H1 (cell line): ENCODE measurements around the gene TTBK1. TPM values are rescaled to one million over a fixed set of nuclear protein-coding genes. Genes with fewer than 3 reads are reported as not detected.

Source experiments
- CEBPB ChIP-seq: IDR thresholded peaks from 2 replicates; pipeline ENCODE4 v1.6.1; 2012; ENCODE audit warnings: low read depth, low read length
- CHD1 ChIP-seq: IDR thresholded peaks from 2 replicates; pipeline ENCODE4 v1.6.1; 2012; ENCODE audit warnings: low read depth, low read length, improper control_type of control experiment
- EP300 ChIP-seq, 2 experiments: IDR thresholded peaks; 1 replicate in 1 of 2; 2 replicates in 1 of 2; pipeline ENCODE4 v1.6.1; 2011 to 2012; ENCODE audit warnings: low read depth in 2 of 2, low read length in 2 of 2, mild to moderate bottlenecking in 2 of 2, borderline replicate concordance in 1 of 2, inconsistent platforms in 1 of 2, moderate library complexity in 1 of 2
- HDAC6 ChIP-seq: IDR thresholded peaks from one replicate; pipeline ENCODE4 v1.7.1; 2012; ENCODE audit warnings: low read depth, mild to moderate bottlenecking, inconsistent platforms, low read length, moderate library complexity
- PHF8 ChIP-seq: fragments of 200-600 bp; sonication (generic); conservative IDR thresholded peaks from 2 replicates; pipeline ENCODE4 v1.7.1; 2012; ENCODE audit warnings: low read depth, mild to moderate bottlenecking, inconsistent platforms, low read length, moderate library complexity
- RNF2 ChIP-seq: fragments of 200-900, 300-1000 bp; sonication (generic); IDR thresholded peaks from 2 replicates; pipeline ENCODE4 v1.7.1; 2016; ENCODE audit warnings: borderline replicate concordance, low read depth, mild to moderate bottlenecking, antibody characterized with exemption, low read length; ENCODE audit not compliant: poor library complexity, severe bottlenecking; ENCODE audit errors: missing control alignments
- SP2 ChIP-seq: IDR thresholded peaks from 2 replicates; pipeline ENCODE4 v1.6.1; 2012; ENCODE audit warnings: mild to moderate bottlenecking, low read length, inconsistent platforms
- polyA plus RNA-seq, 7 experiments: library from polyadenylated mRNA; depleted of rRNA in 3 of 7; stranded (reverse) in 5 of 7; unstranded in 2 of 7; fragments of >200 nt in 5 of 7; fragments of 200-250 nt in 2 of 7; gene quantifications; 1 replicate in 5 of 7; 2 replicates in 1 of 7; 4 replicates in 1 of 7; pipeline versions ENCODE4 v1.2.1 to v1.2.3, GENCODE V29; 2011 to 2013; ENCODE audit warnings: missing spikeins in 2 of 7, mixed read lengths in 2 of 7
- total RNA-seq: library from RNA; stranded (reverse); fragmentation: NEBNext Ultra II Directional; extraction: Animal tissue kit (Norgen Biotek cat#: 25700); gene quantifications from 2 replicates; pipeline ENCODE4 v1.2.1, GENCODE V29; 2021
- TF ChIP-seq, protein P1 (sequence below): fragments of 300-600 bp; sonication (generic); IDR thresholded peaks from 2 replicates; pipeline ENCODE4 v1.7.1; 2012; ENCODE audit warnings: low read length, moderate library complexity, mild to moderate bottlenecking, inconsistent platforms; ENCODE audit not compliant: insufficient replicate concordance

Gene TTBK1
- total and polyA plus RNA-seq, 2 of the 8 experiments (the other 6 are each of a cell fraction or from before 2014, with no cell fraction given), result 0.53 to 1.6 TPM

- TF ChIP-seq, protein P1, sequence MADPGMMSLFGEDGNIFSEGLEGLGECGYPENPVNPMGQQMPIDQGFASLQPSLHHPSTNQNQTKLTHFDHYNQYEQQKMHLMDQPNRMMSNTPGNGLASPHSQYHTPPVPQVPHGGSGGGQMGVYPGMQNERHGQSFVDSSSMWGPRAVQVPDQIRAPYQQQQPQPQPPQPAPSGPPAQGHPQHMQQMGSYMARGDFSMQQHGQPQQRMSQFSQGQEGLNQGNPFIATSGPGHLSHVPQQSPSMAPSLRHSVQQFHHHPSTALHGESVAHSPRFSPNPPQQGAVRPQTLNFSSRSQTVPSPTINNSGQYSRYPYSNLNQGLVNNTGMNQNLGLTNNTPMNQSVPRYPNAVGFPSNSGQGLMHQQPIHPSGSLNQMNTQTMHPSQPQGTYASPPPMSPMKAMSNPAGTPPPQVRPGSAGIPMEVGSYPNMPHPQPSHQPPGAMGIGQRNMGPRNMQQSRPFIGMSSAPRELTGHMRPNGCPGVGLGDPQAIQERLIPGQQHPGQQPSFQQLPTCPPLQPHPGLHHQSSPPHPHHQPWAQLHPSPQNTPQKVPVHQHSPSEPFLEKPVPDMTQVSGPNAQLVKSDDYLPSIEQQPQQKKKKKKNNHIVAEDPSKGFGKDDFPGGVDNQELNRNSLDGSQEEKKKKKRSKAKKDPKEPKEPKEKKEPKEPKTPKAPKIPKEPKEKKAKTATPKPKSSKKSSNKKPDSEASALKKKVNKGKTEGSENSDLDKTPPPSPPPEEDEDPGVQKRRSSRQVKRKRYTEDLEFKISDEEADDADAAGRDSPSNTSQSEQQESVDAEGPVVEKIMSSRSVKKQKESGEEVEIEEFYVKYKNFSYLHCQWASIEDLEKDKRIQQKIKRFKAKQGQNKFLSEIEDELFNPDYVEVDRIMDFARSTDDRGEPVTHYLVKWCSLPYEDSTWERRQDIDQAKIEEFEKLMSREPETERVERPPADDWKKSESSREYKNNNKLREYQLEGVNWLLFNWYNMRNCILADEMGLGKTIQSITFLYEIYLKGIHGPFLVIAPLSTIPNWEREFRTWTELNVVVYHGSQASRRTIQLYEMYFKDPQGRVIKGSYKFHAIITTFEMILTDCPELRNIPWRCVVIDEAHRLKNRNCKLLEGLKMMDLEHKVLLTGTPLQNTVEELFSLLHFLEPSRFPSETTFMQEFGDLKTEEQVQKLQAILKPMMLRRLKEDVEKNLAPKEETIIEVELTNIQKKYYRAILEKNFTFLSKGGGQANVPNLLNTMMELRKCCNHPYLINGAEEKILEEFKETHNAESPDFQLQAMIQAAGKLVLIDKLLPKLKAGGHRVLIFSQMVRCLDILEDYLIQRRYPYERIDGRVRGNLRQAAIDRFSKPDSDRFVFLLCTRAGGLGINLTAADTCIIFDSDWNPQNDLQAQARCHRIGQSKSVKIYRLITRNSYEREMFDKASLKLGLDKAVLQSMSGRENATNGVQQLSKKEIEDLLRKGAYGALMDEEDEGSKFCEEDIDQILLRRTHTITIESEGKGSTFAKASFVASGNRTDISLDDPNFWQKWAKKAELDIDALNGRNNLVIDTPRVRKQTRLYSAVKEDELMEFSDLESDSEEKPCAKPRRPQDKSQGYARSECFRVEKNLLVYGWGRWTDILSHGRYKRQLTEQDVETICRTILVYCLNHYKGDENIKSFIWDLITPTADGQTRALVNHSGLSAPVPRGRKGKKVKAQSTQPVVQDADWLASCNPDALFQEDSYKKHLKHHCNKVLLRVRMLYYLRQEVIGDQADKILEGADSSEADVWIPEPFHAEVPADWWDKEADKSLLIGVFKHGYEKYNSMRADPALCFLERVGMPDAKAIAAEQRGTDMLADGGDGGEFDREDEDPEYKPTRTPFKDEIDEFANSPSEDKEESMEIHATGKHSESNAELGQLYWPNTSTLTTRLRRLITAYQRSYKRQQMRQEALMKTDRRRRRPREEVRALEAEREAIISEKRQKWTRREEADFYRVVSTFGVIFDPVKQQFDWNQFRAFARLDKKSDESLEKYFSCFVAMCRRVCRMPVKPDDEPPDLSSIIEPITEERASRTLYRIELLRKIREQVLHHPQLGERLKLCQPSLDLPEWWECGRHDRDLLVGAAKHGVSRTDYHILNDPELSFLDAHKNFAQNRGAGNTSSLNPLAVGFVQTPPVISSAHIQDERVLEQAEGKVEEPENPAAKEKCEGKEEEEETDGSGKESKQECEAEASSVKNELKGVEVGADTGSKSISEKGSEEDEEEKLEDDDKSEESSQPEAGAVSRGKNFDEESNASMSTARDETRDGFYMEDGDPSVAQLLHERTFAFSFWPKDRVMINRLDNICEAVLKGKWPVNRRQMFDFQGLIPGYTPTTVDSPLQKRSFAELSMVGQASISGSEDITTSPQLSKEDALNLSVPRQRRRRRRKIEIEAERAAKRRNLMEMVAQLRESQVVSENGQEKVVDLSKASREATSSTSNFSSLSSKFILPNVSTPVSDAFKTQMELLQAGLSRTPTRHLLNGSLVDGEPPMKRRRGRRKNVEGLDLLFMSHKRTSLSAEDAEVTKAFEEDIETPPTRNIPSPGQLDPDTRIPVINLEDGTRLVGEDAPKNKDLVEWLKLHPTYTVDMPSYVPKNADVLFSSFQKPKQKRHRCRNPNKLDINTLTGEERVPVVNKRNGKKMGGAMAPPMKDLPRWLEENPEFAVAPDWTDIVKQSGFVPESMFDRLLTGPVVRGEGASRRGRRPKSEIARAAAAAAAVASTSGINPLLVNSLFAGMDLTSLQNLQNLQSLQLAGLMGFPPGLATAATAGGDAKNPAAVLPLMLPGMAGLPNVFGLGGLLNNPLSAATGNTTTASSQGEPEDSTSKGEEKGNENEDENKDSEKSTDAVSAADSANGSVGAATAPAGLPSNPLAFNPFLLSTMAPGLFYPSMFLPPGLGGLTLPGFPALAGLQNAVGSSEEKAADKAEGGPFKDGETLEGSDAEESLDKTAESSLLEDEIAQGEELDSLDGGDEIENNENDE, result no peak
- TF ChIP-seq SP2 (no peak), CEBPB (no peak), PHF8 (no peak), EP300 (IDR thresholded peaks at IDR 0.05; ENCODE audit: borderline replicate concordance in 1 of 2, low read depth in 2 of 2, low read length in 2 of 2) (no peak), HDAC6 (no peak), RNF2 (no peak), CHD1 (no peak)
- TF ChIP-seq, all 59 proteins: peak for 0
Measured at GRCh38 chr6:43202451-43202850, 40.8 kb upstream of the TTBK1 start (continued).
